Neural cell (in vitro differentiated cells): ENCODE measurements around the gene PSORS1C2. TPM values are rescaled to one million over a fixed set of nuclear protein-coding genes. Genes with fewer than 3 reads are reported as not detected.

Source experiments
- H2AFZ ChIP-seq: fragments of 200-600, 300-800 bp; sonication (generic), shearing (Covaris generic); 2 replicates; pipeline ENCODE4 v1.6.0; 2014; ENCODE audit warnings: low read depth, mild to moderate bottlenecking, antibody characterized with exemption, low read length, moderate library complexity
- H3F3A ChIP-seq: fragments of 200-600 bp; shearing (Covaris generic); 2 replicates; pipeline ENCODE4 v1.6.1; 2016; ENCODE audit warnings: mild to moderate bottlenecking, moderate library complexity, mixed read lengths, antibody characterized with exemption, low read length; ENCODE audit not compliant: insufficient read depth, poor library complexity, severe bottlenecking
- H3K27ac ChIP-seq: fragments of 200-600, 300-800 bp; sonication (generic), shearing (Covaris generic); 2 replicates; pipeline ENCODE4 v1.5.1; 2014; ENCODE audit warnings: mild to moderate bottlenecking, low read length, moderate library complexity
- H3K27me3 ChIP-seq: fragments of 300-800, 200-600 bp; sonication (generic), shearing (Covaris generic); 2 replicates; pipeline ENCODE4 v1.6.0; 2014; ENCODE audit warnings: mild to moderate bottlenecking, low read depth, low read length, moderate library complexity; ENCODE audit not compliant: insufficient read depth
- H3K36me3 ChIP-seq: fragments of 300-800, 200-600 bp; sonication (generic), shearing (Covaris generic); 2 replicates; pipeline ENCODE4 v1.5.1; 2014; ENCODE audit warnings: mild to moderate bottlenecking, antibody characterized with exemption, low read length, moderate library complexity; ENCODE audit not compliant: insufficient read depth
- H3K4me2 ChIP-seq: fragments of 300-800, 200-600 bp; sonication (generic), shearing (Covaris generic); 2 replicates; pipeline ENCODE4 v1.6.0; 2014; ENCODE audit warnings: mild to moderate bottlenecking, low read length
- H3K4me3 ChIP-seq: fragments of 300-800, 200-600 bp; sonication (generic), shearing (Covaris generic); 2 replicates; pipeline ENCODE4 v1.5.1; 2014; ENCODE audit warnings: mild to moderate bottlenecking, low read length, moderate library complexity
- H3K79me2 ChIP-seq: fragments of 200-600 bp; shearing (Covaris generic); replicated peaks from 2 replicates; pipeline ENCODE4 v1.6.0; 2014; ENCODE audit warnings: mild to moderate bottlenecking, low read length, moderate library complexity; ENCODE audit not compliant: insufficient read depth
- H3K9ac ChIP-seq: fragments of 300-800, 200-600 bp; sonication (generic), shearing (Covaris generic); 2 replicates; pipeline ENCODE4 v1.6.1; 2016; ENCODE audit warnings: mild to moderate bottlenecking, low read length, mixed read lengths
- H3K9me2 ChIP-seq: fragments of 200-600 bp; shearing (Covaris generic); 2 replicates; pipeline ENCODE4 v1.6.1; 2016; ENCODE audit warnings: mild to moderate bottlenecking, low read length, mixed read lengths; ENCODE audit not compliant: insufficient read depth
- H3K9me3 ChIP-seq: fragments of 200-600, 300-800 bp; sonication (generic), shearing (Covaris generic); 2 replicates; pipeline ENCODE4 v1.6.1; 2016; ENCODE audit warnings: mild to moderate bottlenecking, mixed run types, low read length, moderate library complexity, mixed read lengths
- H4K20me1 ChIP-seq: fragments of 200-600 bp; shearing (Covaris generic); 2 replicates; pipeline ENCODE4 v1.6.1; 2016; ENCODE audit warnings: mild to moderate bottlenecking, mixed run types; ENCODE audit not compliant: insufficient read depth
- EP300 ChIP-seq: fragments of 450-650 bp; conservative IDR thresholded peaks from 2 replicates; pipeline ENCODE4 v1.6.1; 2014; ENCODE audit warnings: antibody characterized with exemption, mild to moderate bottlenecking, moderate library complexity; ENCODE audit not compliant: poor library complexity, severe bottlenecking
- EZH2 ChIP-seq: fragments of 200-600, 300-800 bp; shearing (Covaris generic), sonication (generic); IDR thresholded peaks from 2 replicates; pipeline ENCODE4 v1.6.1; 2014; ENCODE audit warnings: antibody characterized with exemption, low read length, borderline replicate concordance, mild to moderate bottlenecking; ENCODE audit not compliant: insufficient read depth, poor library complexity, severe bottlenecking
- MXI1 ChIP-seq: fragments of 450-650 bp; conservative IDR thresholded peaks from 2 replicates; pipeline ENCODE4 v1.6.1; 2014; ENCODE audit warnings: antibody characterized with exemption, mild to moderate bottlenecking; ENCODE audit not compliant: poor library complexity, severe bottlenecking
- POLR2AphosphoS5 ChIP-seq: IDR thresholded peaks from 2 replicates; pipeline ENCODE4 v1.6.1; 2012
- RAD21 ChIP-seq: fragments of 450-650 bp; conservative IDR thresholded peaks from 2 replicates; pipeline ENCODE4 v1.6.1; 2014; ENCODE audit warnings: antibody characterized with exemption, mild to moderate bottlenecking, moderate library complexity
- REST ChIP-seq: IDR thresholded peaks from 2 replicates; pipeline ENCODE4 v1.6.1; 2012; ENCODE audit warnings: borderline replicate concordance
- SMC3 ChIP-seq: fragments of 450-650 bp; conservative IDR thresholded peaks from 2 replicates; pipeline ENCODE4 v1.6.1; 2014; ENCODE audit warnings: antibody characterized with exemption, mild to moderate bottlenecking, moderate library complexity; ENCODE audit not compliant: poor library complexity
- TAF1 ChIP-seq: IDR thresholded peaks from 2 replicates; pipeline ENCODE4 v1.6.1; 2012; ENCODE audit warnings: low read depth
- polyA plus RNA-seq: library from polyadenylated mRNA; depleted of rRNA; stranded (reverse); fragments of >200 nt; gene quantifications from 2 replicates; pipeline ENCODE4 v1.2.3, GENCODE V29; 2014
- TF ChIP-seq, protein P1 (sequence below): fragments of 450-650 bp; IDR thresholded peaks from 2 replicates; pipeline ENCODE4 v1.5.1; 2014; ENCODE audit warnings: antibody characterized with exemption, mild to moderate bottlenecking, moderate library complexity; ENCODE audit not compliant: poor library complexity, severe bottlenecking

Gene PSORS1C2
- polyA plus RNA-seq, 1 donor from 2014 or later: not detected

DNA sequence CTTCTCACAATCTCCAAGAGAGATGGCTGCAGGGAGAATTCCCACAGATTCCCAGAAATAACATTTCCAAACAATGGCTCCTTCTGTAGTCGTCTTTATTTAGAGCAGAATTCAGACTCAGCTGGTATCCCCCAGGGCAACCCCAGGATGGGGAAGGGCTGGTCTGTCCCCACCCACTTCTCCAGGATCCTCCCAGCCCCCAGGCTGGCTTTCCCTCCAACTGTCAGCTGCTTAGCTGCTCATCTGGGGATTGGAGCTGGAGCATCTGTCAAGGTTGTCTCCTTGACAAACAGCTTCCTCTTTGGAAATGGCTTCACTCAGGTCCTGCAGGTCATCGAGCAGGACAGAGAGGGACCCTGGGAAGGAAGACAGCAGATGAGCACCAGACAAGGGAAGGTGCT lies 3.5 kb upstream of the PSORS1C2 start:
- no peak overlapping the region for H2AFZ ChIP-seq
- H3K4me3 ChIP-seq: no peak overlapping the region
- no peak overlapping the region for H3K4me2 ChIP-seq

GRCh38 chr6:31140643-31141042 lies 1.8 kb upstream of the PSORS1C2 start:
- Histone ChIP-seq H2AFZ (no peak overlapping the region), H3K27ac (no peak overlapping the region), H3K4me2 (no peak overlapping the region), H3K9ac (no peak overlapping the region), H4K20me1 (no peaks in the 10 kb centered on the region), H3K9me3 (no peaks in the 10 kb centered on the region), H3F3A (no peaks in the 10 kb centered on the region), H3K79me2 (no peaks in the 10 kb centered on the region), H3K27me3 (no peaks in the 10 kb centered on the region), H3K4me3 (no peak overlapping the region), H3K9me2 (no peaks in the 10 kb centered on the region), H3K36me3 (no peaks in the 10 kb centered on the region)
- TF ChIP-seq EP300: no peak
- no peak for TF ChIP-seq SMC3
- TF ChIP-seq, protein P1, sequence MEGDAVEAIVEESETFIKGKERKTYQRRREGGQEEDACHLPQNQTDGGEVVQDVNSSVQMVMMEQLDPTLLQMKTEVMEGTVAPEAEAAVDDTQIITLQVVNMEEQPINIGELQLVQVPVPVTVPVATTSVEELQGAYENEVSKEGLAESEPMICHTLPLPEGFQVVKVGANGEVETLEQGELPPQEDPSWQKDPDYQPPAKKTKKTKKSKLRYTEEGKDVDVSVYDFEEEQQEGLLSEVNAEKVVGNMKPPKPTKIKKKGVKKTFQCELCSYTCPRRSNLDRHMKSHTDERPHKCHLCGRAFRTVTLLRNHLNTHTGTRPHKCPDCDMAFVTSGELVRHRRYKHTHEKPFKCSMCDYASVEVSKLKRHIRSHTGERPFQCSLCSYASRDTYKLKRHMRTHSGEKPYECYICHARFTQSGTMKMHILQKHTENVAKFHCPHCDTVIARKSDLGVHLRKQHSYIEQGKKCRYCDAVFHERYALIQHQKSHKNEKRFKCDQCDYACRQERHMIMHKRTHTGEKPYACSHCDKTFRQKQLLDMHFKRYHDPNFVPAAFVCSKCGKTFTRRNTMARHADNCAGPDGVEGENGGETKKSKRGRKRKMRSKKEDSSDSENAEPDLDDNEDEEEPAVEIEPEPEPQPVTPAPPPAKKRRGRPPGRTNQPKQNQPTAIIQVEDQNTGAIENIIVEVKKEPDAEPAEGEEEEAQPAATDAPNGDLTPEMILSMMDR: no peak
- no peak for TF ChIP-seq RAD21
- no peak for TF ChIP-seq POLR2AphosphoS5
- no peak for TF ChIP-seq EZH2
- no peak for TF ChIP-seq TAF1
- TF ChIP-seq REST: no peak

More for the DNA sequence above, 3.5 kb upstream of the PSORS1C2 start:
- Histone ChIP-seq H3K79me2 (no peaks in the 10 kb centered on the region), H3K9me2 (no peaks in the 10 kb centered on the region), H3F3A (no peaks in the 10 kb centered on the region), H3K27me3 (no peaks in the 10 kb centered on the region), H3K36me3 (no peaks in the 10 kb centered on the region), H3K9me3 (no peaks in the 10 kb centered on the region), H3K9ac (no peak overlapping the region), H3K27ac (no peak overlapping the region), H4K20me1 (no peaks in the 10 kb centered on the region)
- TF ChIP-seq EZH2 (no peak), REST (no peak), MXI1 (no peak), RAD21 (no peak), EP300 (no peak), SMC3 (no peak), TAF1 (no peak), POLR2AphosphoS5 (no peak)
- TF ChIP-seq, protein P1: no peak
